ENCODE results near the gene PATE4.
"Not testable (repeated sequence)": the region's sequence is repeated elsewhere in the genome, so short reads cannot be mapped to it uniquely, and the experiment has no call there.

The PATE4 gene, protein sequence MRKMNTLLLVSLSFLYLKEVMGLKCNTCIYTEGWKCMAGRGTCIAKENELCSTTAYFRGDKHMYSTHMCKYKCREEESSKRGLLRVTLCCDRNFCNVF

DNA sequence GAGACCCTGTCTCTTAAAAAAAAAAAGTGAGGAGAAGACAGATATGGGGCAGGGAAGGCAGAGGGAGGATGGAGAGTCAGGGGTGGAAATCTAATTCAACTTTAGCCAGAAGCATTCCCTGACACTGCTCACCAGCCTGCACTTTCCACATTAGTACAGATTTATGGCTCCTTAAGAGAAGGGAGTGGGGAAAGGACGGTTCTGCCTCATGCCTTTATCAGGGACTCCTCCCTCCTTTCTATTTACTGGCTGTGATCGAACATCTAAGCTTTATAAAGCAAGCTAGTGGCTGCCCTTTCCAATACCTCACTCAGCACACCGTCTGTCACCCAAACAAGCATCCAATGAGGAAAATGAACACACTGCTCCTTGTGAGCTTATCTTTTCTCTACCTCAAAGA lies at the start of gene PATE4:
Gene PATE4 (plus strand): TSS at position 301 of the 400 bp plus-strand sequence. CDS start 44 bp downstream, at position 345.
- Mint-ChIP-seq H3K4me1 (no peaks in the 10 kb centered on the region), H3K4me3 (no peak within 1 kb of the TSS)

DNA sequence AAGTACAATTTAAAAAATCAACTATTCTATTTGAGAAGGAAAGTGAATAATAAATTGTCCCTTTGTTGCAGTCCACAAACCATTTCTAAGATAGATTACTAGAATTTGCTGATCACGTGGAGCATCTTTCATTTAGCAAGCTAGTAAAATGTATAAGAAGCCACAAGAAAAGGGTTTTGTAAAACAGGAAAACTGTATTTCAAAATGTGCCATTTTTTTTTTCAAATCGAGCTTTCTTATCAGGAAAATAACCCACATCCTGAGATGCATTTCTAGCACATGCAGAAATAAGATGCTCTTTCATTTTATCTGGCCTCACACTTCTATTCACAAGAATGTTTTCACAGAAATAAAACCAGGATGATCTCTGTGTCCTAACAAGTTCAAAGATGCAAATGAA lies 48.4 kb upstream of the PATE4 start:
- no peak for ATAC-seq
- Mint-ChIP-seq H3K36me3 (no peaks in the 10 kb centered on the region), H3K4me1 (no peaks in the 10 kb centered on the region), H3K27ac (no peak overlapping the region), H3K9me3 (no peaks in the 10 kb centered on the region), H3K4me3 (no peak overlapping the region)
- no peak for DNase-seq (ENCODE audit: low spot score in 2 of 2)

More for the DNA sequence above, at the start of gene PATE4:
- no peaks in the 10 kb centered on the region for H3K36me3 Mint-ChIP-seq
- peaks cover 7% of the 10 kb centered on the region for H3K9me3 Mint-ChIP-seq
- DNase-seq (ENCODE audit: low spot score in 2 of 2) (no peak), ATAC-seq (no peak)
- H3K27ac Mint-ChIP-seq, result no peak within 1 kb of the TSS

DNA sequence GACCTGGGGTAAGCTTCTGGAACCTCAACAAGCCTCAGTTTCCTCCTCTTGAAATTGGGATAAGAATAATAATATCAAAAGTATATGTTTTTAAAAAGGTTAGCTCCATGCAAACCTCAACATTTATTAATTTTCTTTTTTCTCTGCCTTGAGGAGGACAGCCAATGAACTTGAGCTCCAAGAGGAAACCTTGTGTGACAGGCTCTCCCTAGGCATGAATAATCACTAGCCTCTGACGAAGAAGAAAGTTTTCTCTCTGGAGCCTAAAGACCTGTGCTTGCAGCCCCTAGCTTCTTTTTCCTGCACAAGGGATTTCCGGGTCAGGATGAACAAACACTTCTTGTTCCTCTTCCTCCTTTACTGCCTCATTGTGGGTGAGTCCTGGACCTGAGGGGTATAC lies 45.3 kb upstream of the PATE4 start, which contains the start of gene PATE3:
Gene PATE3 (plus strand): TSS at position 301 of the 400 bp plus-strand sequence. CDS start 25 bp downstream, at position 326.
- H3K9me3 Mint-ChIP-seq, result peaks cover 5% of the 10 kb centered on the region
- H3K4me1 Mint-ChIP-seq, result no peaks in the 10 kb centered on the region
- H3K36me3 Mint-ChIP-seq, result no peaks in the 10 kb centered on the region
- no peak within 1 kb of the TSS for H3K4me3 Mint-ChIP-seq
- H3K27ac Mint-ChIP-seq, result no peak within 1 kb of the TSS
- ATAC-seq (no peak), DNase-seq (ENCODE audit: low spot score in 2 of 2) (no peak)

DNA sequence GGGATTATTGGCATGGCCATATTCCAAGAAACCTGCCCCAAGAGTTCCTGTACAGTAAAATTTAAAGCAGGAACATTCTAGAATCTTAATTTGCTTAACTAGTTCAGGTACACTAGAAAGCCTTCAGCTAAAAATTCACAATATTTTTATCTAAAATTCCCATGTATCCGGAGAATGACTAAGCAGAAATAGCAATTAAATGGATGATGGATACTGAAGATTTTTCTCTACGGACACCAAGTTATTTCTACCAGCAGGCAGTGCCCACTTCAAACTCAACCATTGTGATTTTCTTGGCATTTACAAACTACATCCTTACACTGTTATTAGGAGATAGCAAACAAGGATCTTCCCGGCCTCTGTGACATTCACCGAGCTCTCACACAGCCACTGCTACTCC lies 42.3 kb upstream of the PATE4 start:
- no peak overlapping the region for H3K4me3 Mint-ChIP-seq

DNA sequence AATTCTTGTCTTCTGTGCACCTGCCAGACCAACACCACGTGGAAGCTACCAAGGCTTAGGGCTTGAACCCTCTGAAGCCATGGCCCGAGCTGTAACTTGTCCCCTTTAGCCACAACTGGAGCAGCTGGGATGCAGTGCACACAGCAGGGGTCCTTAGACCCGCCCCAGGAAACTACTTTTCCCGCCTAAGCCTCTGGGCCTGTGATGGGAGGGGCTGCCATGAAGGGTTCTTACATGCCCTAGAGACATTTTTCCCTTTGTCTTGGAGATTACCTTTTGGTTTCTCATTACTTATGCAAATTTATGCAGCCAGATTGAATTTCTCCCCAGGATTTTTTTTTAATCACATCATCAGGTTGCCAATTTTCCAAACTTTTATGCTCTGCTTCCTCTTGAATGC lies 35.5 kb upstream of the PATE4 start:
- H3K4me3 Mint-ChIP-seq, result no peak overlapping the region
- DNase-seq (ENCODE audit: low spot score in 2 of 2) (no peak), ATAC-seq (no peak)
- H3K27ac Mint-ChIP-seq, result no peak overlapping the region
- H3K4me1 Mint-ChIP-seq, result no peaks in the 10 kb centered on the region
- peaks cover 27% of the 10 kb centered on the region for H3K9me3 Mint-ChIP-seq
- H3K36me3 Mint-ChIP-seq, result no peaks in the 10 kb centered on the region

More for the DNA sequence above, 42.3 kb upstream of the PATE4 start:
- H3K4me1 Mint-ChIP-seq, result no peaks in the 10 kb centered on the region
- ATAC-seq (no peak), DNase-seq (ENCODE audit: low spot score in 2 of 2) (no peak)
- peaks cover 10% of the 10 kb centered on the region for H3K9me3 Mint-ChIP-seq
- H3K36me3 Mint-ChIP-seq, result no peaks in the 10 kb centered on the region
- no peak overlapping the region for H3K27ac Mint-ChIP-seq

DNA sequence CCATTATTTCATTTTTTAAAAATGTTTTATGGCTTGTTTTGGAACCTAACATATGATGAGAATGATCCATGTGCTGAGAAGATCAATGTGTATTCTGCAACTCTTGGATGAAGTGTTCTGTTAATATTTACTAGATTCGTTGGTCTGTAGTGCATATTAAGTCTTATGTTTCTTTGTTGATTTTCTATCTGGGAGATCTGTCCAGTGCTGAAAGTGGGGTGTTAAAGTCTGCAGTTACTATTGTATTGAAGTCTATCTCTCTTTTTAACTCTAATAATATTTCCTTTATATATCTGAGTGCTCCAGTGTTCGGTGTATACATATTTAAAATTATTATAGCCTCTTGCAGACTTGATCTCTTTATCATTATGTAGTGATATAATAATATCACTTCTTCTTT lies 33.3 kb upstream of the PATE4 start:
- Mint-ChIP-seq H3K36me3 (no peaks in the 10 kb centered on the region), H3K9me3 (peaks cover 30% of the 10 kb centered on the region), H3K27ac (no peak overlapping the region), H3K4me1 (no peaks in the 10 kb centered on the region), H3K4me3 (no peak overlapping the region)
- ATAC-seq (no peak), DNase-seq (ENCODE audit: low spot score in 2 of 2) (no peak)

DNA sequence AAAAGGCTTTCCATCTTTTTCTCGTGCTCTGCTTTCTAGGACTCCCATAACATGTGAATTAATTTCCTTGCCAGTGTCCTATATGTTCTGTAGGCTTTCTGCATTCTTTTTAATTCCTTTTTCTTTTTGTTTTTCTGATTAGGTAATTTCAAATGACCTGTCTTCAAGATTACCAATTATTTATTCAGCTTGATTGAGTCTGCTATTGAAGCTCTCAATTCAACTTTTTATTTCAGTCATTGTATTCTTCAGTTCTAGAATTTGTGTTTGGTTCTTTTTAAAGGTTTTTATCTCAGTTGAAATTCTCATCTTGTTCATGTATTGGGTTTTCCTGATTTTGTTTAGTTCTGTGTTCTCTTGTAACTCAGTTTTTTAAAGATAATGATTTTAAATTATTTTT lies 30.7 kb upstream of the PATE4 start:
- DNase-seq (ENCODE audit: low spot score in 2 of 2) (no peak), ATAC-seq (no peak)
- no peak overlapping the region for H3K4me3 Mint-ChIP-seq
- H3K36me3 Mint-ChIP-seq, result no peaks in the 10 kb centered on the region
- H3K27ac Mint-ChIP-seq, result no peak overlapping the region
- no peaks in the 10 kb centered on the region for H3K4me1 Mint-ChIP-seq
- peaks cover 25% of the 10 kb centered on the region for H3K9me3 Mint-ChIP-seq

DNA sequence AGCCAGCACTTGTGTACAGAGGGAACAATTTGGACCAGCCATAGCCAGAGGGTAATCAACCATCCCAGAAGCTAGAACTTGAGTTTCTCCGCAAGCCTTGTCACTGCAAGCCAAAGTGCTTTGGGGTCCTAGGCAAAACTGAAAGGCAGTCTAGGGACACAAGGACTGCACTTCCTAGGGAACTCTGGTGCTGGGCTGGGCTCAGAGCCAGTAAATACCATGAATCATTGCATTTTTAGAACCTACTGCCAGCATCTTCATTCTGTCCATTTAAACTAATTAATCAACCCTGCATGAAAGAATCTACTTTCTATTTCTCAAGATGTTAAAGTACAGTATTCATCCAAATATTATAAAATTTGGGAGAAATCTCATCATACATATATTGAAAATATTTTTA lies 25.2 kb upstream of the PATE4 start:
- Mint-ChIP-seq H3K4me3 (no peak overlapping the region), H3K9me3 (peaks cover 10% of the 10 kb centered on the region)

DNA sequence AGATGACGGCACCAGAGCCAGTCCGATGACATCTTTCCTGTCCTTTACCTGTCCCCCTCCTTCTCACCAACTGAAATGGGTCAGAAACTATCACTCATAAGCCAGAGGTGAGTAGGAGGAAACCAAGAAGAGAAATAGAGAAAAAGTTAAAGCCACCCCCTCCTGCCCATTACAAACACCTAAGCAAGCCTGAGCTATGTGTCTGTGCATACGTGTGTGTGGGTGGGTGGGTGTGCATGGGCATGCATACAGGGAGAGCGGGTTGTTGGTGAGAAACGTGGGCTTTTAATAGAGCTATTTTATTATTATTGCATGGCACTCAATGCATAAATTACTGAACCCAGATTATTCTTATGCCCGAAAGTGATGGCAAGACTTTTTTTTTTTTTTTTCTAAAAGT lies 2.6 kb downstream of the PATE4 start:
- Mint-ChIP-seq H3K4me1 (no peaks in the 10 kb centered on the region), H3K9me3 (peaks cover 7% of the 10 kb centered on the region), H3K4me3 (no peak overlapping the region), H3K36me3 (no peaks in the 10 kb centered on the region), H3K27ac (no peak overlapping the region)
- DNase-seq (ENCODE audit: low spot score in 2 of 2) (no peak), ATAC-seq (no peak)

More for the DNA sequence above, 25.2 kb upstream of the PATE4 start:
- no peaks in the 10 kb centered on the region for H3K4me1 Mint-ChIP-seq
- no peaks in the 10 kb centered on the region for H3K36me3 Mint-ChIP-seq
- ATAC-seq, result no peak
- no peak for DNase-seq (ENCODE audit: low spot score in 2 of 2)
- no peak overlapping the region for H3K27ac Mint-ChIP-seq

DNA sequence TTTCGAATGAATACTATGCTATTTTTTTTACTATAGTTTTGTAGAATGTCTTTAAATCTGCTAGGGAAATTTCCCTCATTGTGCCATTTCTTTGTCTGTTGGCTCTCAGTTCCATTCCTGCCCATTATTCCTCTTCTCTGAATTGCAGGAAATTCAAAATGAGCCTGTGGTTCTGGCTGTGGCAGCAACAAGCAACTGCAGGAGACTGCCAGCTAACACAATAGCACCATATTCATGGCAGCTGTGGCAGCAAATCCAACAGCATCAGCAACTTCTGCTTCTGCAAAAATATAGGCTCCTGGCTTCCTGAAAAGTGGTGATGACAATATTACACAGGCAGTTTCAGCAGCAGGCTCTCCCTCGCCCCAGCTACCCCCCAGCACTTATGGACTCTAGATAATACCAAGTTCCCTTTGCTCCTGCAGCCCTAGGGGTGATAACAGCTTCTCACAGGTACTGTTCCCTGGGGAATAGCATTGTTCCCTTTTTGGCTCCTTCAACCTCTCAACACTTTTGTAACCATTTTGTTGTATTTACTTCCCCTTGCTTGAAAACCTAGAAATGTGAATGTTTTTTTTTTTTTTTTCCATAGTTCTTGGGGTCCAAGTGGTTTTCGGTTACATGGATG lies 9.3 kb downstream of the PATE4 start:
- no peak overlapping the region for H3K4me3 Mint-ChIP-seq
- peaks cover 21% of the 10 kb centered on the region for H3K9me3 Mint-ChIP-seq
- no peak overlapping the region for H3K27ac Mint-ChIP-seq
- DNase-seq (ENCODE audit: low spot score in 2 of 2) (no peak), ATAC-seq (no peak)
- no peaks in the 10 kb centered on the region for H3K4me1 Mint-ChIP-seq
- H3K36me3 Mint-ChIP-seq, result no peaks in the 10 kb centered on the region

DNA sequence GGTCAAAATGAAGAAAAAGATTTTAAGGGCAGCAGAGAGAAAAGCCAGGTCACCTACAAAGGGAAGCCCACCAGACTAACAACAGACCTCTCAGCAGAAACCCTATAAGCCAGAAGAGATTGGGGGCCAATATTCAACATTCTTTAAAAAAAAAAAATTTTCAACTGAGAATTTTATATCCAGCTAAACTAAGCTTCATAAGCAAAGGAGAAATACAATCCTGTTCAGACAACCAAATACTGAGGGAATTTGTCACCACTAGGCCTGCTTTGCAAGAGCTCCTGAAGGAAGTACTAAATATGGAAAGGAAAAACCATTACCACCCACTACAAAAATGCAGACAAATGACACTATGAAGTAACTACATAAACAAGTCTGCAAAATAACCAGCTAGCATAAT lies 13.1 kb downstream of the PATE4 start:
- no peak for ATAC-seq
- Mint-ChIP-seq H3K9me3 (peaks cover 26% of the 10 kb centered on the region), H3K4me3 (no peak overlapping the region), H3K4me1 (no peaks in the 10 kb centered on the region), H3K27ac (no peak overlapping the region), H3K36me3 (no peaks in the 10 kb centered on the region)
- no peak for DNase-seq (ENCODE audit: low spot score in 2 of 2)

DNA sequence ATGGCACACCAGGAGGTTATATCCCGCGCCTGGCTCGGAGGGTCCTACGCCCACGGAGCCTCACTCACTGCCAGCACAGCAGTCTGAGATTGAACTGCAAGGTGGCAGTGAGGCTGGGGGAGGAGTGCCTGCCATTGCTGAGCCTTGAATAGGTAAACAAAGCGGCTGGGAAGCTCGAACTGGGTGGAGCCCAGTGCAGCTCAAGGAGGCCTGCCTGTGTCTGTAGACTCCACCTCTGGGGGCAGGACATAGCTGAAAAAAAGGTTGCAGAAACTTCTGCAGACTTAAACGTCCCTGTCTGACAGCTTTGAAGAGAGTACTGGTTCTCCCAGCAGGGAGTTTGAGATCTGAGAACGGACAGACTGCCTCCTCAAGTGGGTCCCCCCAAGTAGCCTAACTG lies 24.6 kb downstream of the PATE4 start:
- H3K27ac Mint-ChIP-seq; H3K4me3 Mint-ChIP-seq; H3K9me3 Mint-ChIP-seq; DNase-seq (ENCODE audit: low spot score in 2 of 2); H3K36me3 Mint-ChIP-seq; H3K4me1 Mint-ChIP-seq; ATAC-seq: not testable (repeated sequence)

DNA sequence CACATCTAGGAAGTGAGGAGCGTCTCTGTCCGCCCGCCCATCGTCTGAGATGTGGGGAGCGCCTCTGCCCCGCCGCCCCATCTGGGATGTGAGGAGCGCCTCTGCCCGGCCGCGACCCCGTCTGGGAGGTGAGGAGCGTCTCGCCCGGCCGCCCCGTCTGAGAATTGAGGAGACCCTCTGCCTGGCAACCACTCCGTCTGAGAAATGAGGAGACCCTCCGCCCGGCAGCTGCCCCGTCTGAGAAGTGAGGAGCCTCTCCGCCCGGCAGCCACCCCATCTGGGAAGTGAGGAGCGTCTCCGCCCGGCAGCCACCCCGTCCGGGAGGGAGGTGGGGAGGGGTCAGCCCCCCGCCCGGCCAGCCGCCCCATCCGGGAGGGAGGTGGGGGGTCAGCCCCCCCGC lies 29.7 kb downstream of the PATE4 start:
- H3K4me1 Mint-ChIP-seq, result not testable (repeated sequence)

DNA sequence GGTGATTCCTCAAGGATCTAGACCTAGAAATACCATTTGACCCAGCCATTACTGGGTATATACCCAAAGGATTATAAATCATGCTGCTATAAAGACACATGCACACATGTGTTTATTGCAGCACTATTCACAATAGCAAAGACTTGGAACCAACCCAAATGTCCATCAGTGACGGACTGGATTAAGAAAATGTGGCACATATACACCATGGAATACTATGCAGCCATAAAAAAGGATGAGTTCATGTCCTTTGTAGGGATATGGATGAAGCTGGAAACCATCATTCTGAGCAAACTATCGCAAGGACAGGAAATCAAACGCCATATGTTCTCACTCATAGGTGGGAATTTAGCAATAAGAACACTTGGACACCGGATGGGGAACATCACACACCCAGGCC lies 32.2 kb downstream of the PATE4 start:
- not testable (repeated sequence) for H3K4me1 Mint-ChIP-seq

More for the DNA sequence above, 29.7 kb downstream of the PATE4 start:
- not testable (repeated sequence) for DNase-seq (ENCODE audit: low spot score in 2 of 2); H3K4me3 Mint-ChIP-seq; H3K27ac Mint-ChIP-seq; H3K36me3 Mint-ChIP-seq; H3K9me3 Mint-ChIP-seq; ATAC-seq

DNA sequence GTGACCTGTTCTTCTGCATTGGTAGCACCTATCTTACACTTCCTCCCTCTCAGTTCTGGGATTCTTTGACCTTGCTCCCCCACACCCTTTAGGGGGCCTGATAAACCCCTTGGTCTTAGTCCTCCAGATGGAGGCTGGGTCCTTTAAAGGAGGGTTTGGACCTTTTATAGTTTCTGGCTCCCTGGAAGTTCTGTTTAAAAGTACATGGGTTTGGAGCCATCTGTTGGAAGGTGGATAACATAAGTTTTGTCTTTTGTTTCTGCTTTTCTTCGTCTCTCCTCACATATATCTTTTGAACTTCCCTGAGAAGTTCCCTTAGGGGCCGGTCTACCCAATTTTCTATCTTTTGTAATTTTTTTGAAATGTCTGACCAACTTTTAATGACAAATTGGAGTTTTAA lies 36.4 kb downstream of the PATE4 start:
- no peak overlapping the region for H3K27ac Mint-ChIP-seq
- ATAC-seq (no peak), DNase-seq (ENCODE audit: low spot score in 2 of 2) (no peak)
- H3K36me3 Mint-ChIP-seq, result no peaks in the 10 kb centered on the region
- H3K9me3 Mint-ChIP-seq, result peaks cover 3% of the 10 kb centered on the region
- H3K4me3 Mint-ChIP-seq, result no peak overlapping the region
- no peaks in the 10 kb centered on the region for H3K4me1 Mint-ChIP-seq

More for the DNA sequence above, 32.2 kb downstream of the PATE4 start:
- not testable (repeated sequence) for H3K36me3 Mint-ChIP-seq; H3K4me3 Mint-ChIP-seq; H3K9me3 Mint-ChIP-seq; H3K27ac Mint-ChIP-seq; ATAC-seq; DNase-seq (ENCODE audit: low spot score in 2 of 2)

DNA sequence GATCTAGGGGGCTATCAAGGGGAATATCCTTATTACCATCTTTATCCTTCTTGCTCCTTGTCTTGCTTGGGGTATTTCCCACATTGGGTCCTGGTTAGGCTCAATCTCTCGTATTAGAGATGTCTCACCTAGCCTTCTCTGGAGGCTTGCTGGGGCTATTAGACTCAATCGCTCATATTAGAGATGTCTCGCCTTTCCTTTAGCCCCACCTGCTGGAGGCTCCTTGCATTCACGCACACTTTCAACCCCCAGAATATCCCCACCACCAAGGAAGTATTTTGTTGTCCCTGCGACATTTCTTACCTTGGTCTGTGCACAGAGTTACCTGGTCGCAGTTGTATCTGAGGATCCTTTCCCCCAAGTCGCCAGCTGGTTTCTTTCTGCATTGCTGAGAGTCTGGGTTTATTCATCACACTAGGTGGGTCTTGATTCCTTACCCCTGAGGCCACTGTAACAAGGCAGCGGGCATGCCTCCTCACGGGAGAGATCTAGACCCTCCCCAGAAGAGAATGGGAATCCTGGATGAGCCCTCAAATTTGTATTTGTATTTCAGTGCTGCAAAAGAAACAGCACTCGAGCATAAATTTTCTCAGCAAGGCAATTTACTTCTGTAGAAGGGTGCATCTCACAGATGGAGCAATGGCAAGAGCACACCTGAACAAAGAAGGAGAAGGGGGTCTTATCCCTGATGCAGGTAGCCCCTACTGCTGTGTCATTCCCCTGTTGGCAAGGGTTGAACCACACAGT lies 38.4 kb downstream of the PATE4 start:
- no peaks in the 10 kb centered on the region for H3K36me3 Mint-ChIP-seq
- H3K27ac Mint-ChIP-seq, result no peak overlapping the region
- peaks cover 3% of the 10 kb centered on the region for H3K9me3 Mint-ChIP-seq
- DNase-seq (ENCODE audit: low spot score in 2 of 2), result peak in 1 of 2 donors; percentile 61
- ATAC-seq, result peak; percentile 55
- no peak overlapping the region for H3K4me3 Mint-ChIP-seq
- no peaks in the 10 kb centered on the region for H3K4me1 Mint-ChIP-seq
